AML-193 (cell line): ENCODE measurements around the gene PDGFD.

Source experiments
- DNase-seq, 2 experiments: peaks; one replicate each; lab custom pipeline; 2025; lab: John Stamatoyannopoulos, UW

The PDGFD gene

GRCh38 chr11:104000798-104001197, 163.1 kb downstream of the PDGFD start:
- no peak for DNase-seq

GRCh38 chr11:103998826-103999508, 165.0 kb downstream of the PDGFD start:
- DNase-seq: no peak

- DNase-seq: no peak
Measured at GRCh38 chr11:103997082-103997481, 166.9 kb downstream of the PDGFD start.

GRCh38 chr11:103995896-103996295, 168.1 kb downstream of the PDGFD start:
- DNase-seq: no peak

- no peak for DNase-seq
Measured at GRCh38 chr11:103994518-103994917, 169.4 kb downstream of the PDGFD start.

GRCh38 chr11:103994094-103994493, 169.9 kb downstream of the PDGFD start:
- DNase-seq: no peak

GRCh38 chr11:103993507-103993906, 170.4 kb downstream of the PDGFD start:
- no peak for DNase-seq

GRCh38 chr11:103988595-103988969, 175.4 kb downstream of the PDGFD start:
- no peak for DNase-seq

GRCh38 chr11:103987629-103988594, 176.0 kb downstream of the PDGFD start:
- DNase-seq: no peak

- DNase-seq: no peak
Measured at GRCh38 chr11:103985041-103985440, 178.9 kb downstream of the PDGFD start.

GRCh38 chr11:103980108-103980507, 183.8 kb downstream of the PDGFD start:
- DNase-seq: no peak

GRCh38 chr11:103978616-103979595, 185.0 kb downstream of the PDGFD start:
- no peak for DNase-seq

GRCh38 chr11:103972013-103972412, 191.9 kb downstream of the PDGFD start:
- DNase-seq: no peak

GRCh38 chr11:103970701-103971249, 193.2 kb downstream of the PDGFD start:
- DNase-seq: no peak

GRCh38 chr11:103968685-103969084, 195.3 kb downstream of the PDGFD start:
- DNase-seq: no peak

GRCh38 chr11:103967985-103968384, 196.0 kb downstream of the PDGFD start:
- DNase-seq: no peak

GRCh38 chr11:103964390-103964789, 199.6 kb downstream of the PDGFD start:
- DNase-seq: no peak

- no peak for DNase-seq
Measured at GRCh38 chr11:103963648-103964047, 200.3 kb downstream of the PDGFD start.

- no peak for DNase-seq
Measured at GRCh38 chr11:103961010-103961409, 202.9 kb downstream of the PDGFD start.

GRCh38 chr11:103960108-103960507, 203.8 kb downstream of the PDGFD start:
- no peak for DNase-seq

- DNase-seq: no peak
Measured at GRCh38 chr11:103959279-103959942, 204.5 kb downstream of the PDGFD start.
